HG02840 (cell line): ENCODE measurements around the gene GATD1.

Experiments used
- ATAC-seq: cut with Tn5 transposase; IDR thresholded peaks from one replicate; pipeline ENCODE4 v1.9.1; 2021; ENCODE audit warnings: mild to moderate bottlenecking, moderate library complexity, moderate number of reproducible peaks; ENCODE audit not compliant: unreplicated experiment, low FRiP score

GATD1 gene

GRCh38 chr11:796565-797295 lies 19.4 kb upstream of the GATD1 start:
- ATAC-seq, result no peak

- ATAC-seq, result no peak
Measured at GRCh38 chr11:795634-796564, 18.6 kb upstream of the GATD1 start.

- no peak for ATAC-seq
Measured at GRCh38 chr11:794766-795633, 17.7 kb upstream of the GATD1 start.

- ATAC-seq, result no peak
Measured at GRCh38 chr11:794013-794765, 16.9 kb upstream of the GATD1 start.

GRCh38 chr11:793556-793955 lies 16.3 kb upstream of the GATD1 start:
- ATAC-seq, result no peak

GRCh38 chr11:792873-793272 lies 15.6 kb upstream of the GATD1 start:
- no peak for ATAC-seq

- no peak for ATAC-seq
Measured at GRCh38 chr11:792535-792821, 15.2 kb upstream of the GATD1 start.

GRCh38 chr11:791658-792534 lies 14.6 kb upstream of the GATD1 start:
- ATAC-seq, result no peak

- ATAC-seq, result no peak
Measured at GRCh38 chr11:790721-791564, 13.7 kb upstream of the GATD1 start.

- no peak for ATAC-seq
Measured at GRCh38 chr11:789943-790342, 12.7 kb upstream of the GATD1 start, which contains the start of gene CEND1. Gene CEND1 (minus strand): TSS chr11:790090. CDS start chr11:788576, 1,514 bp downstream.

GRCh38 chr11:788953-789940 lies 12.0 kb upstream of the GATD1 start:
- ATAC-seq, result no peak

GRCh38 chr11:788009-788640 lies 10.8 kb upstream of the GATD1 start:
- ATAC-seq, result no peak

GRCh38 chr11:787084-787675 lies 9.9 kb upstream of the GATD1 start:
- no peak for ATAC-seq

GRCh38 chr11:786235-787083 lies 9.2 kb upstream of the GATD1 start:
- ATAC-seq, result no peak

GRCh38 chr11:783581-784015 lies 6.3 kb upstream of the GATD1 start:
- no peak for ATAC-seq
